GM12878 (cell line): ENCODE measurements around the gene ABL2.

Source experiments
- BRCA1 ChIP-seq: IDR thresholded peaks from 2 replicates; pipeline ENCODE4 v1.6.1; 2011; ENCODE audit warnings: low read depth, low read length, improper control_type of control experiment
- CBX5 ChIP-seq: sonication (generic); IDR thresholded peaks from 2 replicates; pipeline ENCODE4 v1.6.1; 2016; ENCODE audit warnings: low read depth, moderate library complexity, mild to moderate bottlenecking, inconsistent platforms
- CTCF ChIP-seq, 3 experiments: IDR thresholded peaks in 2 of 3; conservative IDR thresholded peaks in 1 of 3; 2 replicates each; pipeline ENCODE4 v1.5.1; 2011; ENCODE audit warnings: low read depth in 3 of 3, low read length in 3 of 3, mild to moderate bottlenecking in 3 of 3, control low read depth in 2 of 3, moderate library complexity in 2 of 3, inconsistent platforms in 1 of 3, mixed read lengths in 1 of 3; ENCODE audit not compliant: control insufficient read depth in 2 of 3, insufficient read depth in 1 of 3; ENCODE audit errors: extremely low read depth in 1 of 3
- ETV6 ChIP-seq, 2 experiments: fragments of 450-650 bp in 1 of 2; IDR thresholded peaks in 1 of 2; conservative IDR thresholded peaks in 1 of 2; 2 replicates each; pipeline ENCODE4 v1.6.1; 2014; ENCODE audit warnings: antibody characterized with exemption in 1 of 2, borderline replicate concordance in 1 of 2, low read depth in 1 of 2, mild to moderate bottlenecking in 1 of 2, moderate library complexity in 1 of 2
- EZH2 ChIP-seq: IDR thresholded peaks from 2 replicates; pipeline ENCODE4 v1.6.1; 2012; ENCODE audit warnings: low read depth, mild to moderate bottlenecking, control low read depth, inconsistent platforms, low read length, borderline replicate concordance; ENCODE audit not compliant: control insufficient read depth
- HDAC2 ChIP-seq: fragments of 200-600 bp; sonication (generic); IDR thresholded peaks from 2 replicates; pipeline ENCODE4 v1.6.1; 2017
- NFIC ChIP-seq: IDR thresholded peaks from 2 replicates; pipeline ENCODE4 v1.6.1; 2012; ENCODE audit warnings: low read depth, mild to moderate bottlenecking, inconsistent platforms, low read length, moderate library complexity
- NFYB ChIP-seq: IDR thresholded peaks from 2 replicates; pipeline ENCODE4 v1.6.1; 2011; ENCODE audit warnings: low read depth, mild to moderate bottlenecking, low read length, improper control_type of control experiment, moderate library complexity; ENCODE audit not compliant: insufficient read depth
- NRF1 ChIP-seq: conservative IDR thresholded peaks from 2 replicates; pipeline ENCODE4 v1.6.1; 2011; ENCODE audit warnings: mild to moderate bottlenecking, low read depth, low read length, improper control_type of control experiment
- POLR2A ChIP-seq: IDR thresholded peaks from 2 replicates; pipeline ENCODE4 v1.6.1; 2011; ENCODE audit warnings: low read depth, mild to moderate bottlenecking, low read length
- RAD51 ChIP-seq: fragments of 450-650 bp; IDR thresholded peaks from 2 replicates; pipeline ENCODE4 v1.6.1; 2016; ENCODE audit warnings: moderate library complexity, mild to moderate bottlenecking, inconsistent platforms
- SIN3A ChIP-seq: IDR thresholded peaks from 2 replicates; pipeline ENCODE4 v1.6.1; 2012; ENCODE audit warnings: low read depth, low read length, improper control_type of control experiment
- ZBTB4 ChIP-seq: fragments of 450-650 bp; formaldehyde crosslinking; IDR thresholded peaks from 2 replicates; pipeline ENCODE4 v1.4.0; 2022; ENCODE audit warnings: mild to moderate bottlenecking, moderate library complexity
- TF ChIP-seq, protein P1 (sequence below): fragments of 450-650 bp; IDR thresholded peaks from 2 replicates; pipeline ENCODE4 v1.6.1; 2017; ENCODE audit warnings: mild to moderate bottlenecking

- TF ChIP-seq CTCF (IDR thresholded peaks at IDR 0.05 in 2 of 3, conservative IDR thresholded peaks at IDR 0.05 in 1 of 3; ENCODE audit: control insufficient read depth in 2 of 3, extremely low read depth in 1 of 3, insufficient read depth in 1 of 3, low read depth in 3 of 3, low read length in 3 of 3) = no peak
- no peak for TF ChIP-seq ETV6 (conservative IDR thresholded peaks at IDR 0.05 in 1 of 2, IDR thresholded peaks at IDR 0.05 in 1 of 2; ENCODE audit: borderline replicate concordance in 1 of 2, low read depth in 1 of 2)
- no peak for TF ChIP-seq SIN3A
- TF ChIP-seq POLR2A = no peak
- no peak for TF ChIP-seq NFIC
- TF ChIP-seq NFYB = no peak
- TF ChIP-seq EZH2 = no peak
- TF ChIP-seq BRCA1 = no peak
- no peak for TF ChIP-seq HDAC2
- no peak for TF ChIP-seq NRF1
- no peak for TF ChIP-seq CBX5
- TF ChIP-seq, protein P1, sequence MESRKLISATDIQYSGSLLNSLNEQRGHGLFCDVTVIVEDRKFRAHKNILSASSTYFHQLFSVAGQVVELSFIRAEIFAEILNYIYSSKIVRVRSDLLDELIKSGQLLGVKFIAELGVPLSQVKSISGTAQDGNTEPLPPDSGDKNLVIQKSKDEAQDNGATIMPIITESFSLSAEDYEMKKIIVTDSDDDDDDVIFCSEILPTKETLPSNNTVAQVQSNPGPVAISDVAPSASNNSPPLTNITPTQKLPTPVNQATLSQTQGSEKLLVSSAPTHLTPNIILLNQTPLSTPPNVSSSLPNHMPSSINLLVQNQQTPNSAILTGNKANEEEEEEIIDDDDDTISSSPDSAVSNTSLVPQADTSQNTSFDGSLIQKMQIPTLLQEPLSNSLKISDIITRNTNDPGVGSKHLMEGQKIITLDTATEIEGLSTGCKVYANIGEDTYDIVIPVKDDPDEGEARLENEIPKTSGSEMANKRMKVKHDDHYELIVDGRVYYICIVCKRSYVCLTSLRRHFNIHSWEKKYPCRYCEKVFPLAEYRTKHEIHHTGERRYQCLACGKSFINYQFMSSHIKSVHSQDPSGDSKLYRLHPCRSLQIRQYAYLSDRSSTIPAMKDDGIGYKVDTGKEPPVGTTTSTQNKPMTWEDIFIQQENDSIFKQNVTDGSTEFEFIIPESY = no peak
- TF ChIP-seq ZBTB4 = no peak
- no peak for TF ChIP-seq RAD51
Measured at GRCh38 chr1:179090522-179090921, 139.0 kb downstream of the ABL2 start.
